ENCODE results near the gene VPS35L. TPM values are rescaled to one million over a fixed set of nuclear protein-coding genes. Genes with fewer than 3 reads are reported as not detected.

VPS35L gene
- polyA plus RNA-seq, 1 experiment: 67.1 TPM

- TF ChIP-seq CTCF (IDR thresholded peaks at IDR 0.05; ENCODE audit: low read depth, low read length): no peak
- H3K27ac ChIP-seq (ENCODE audit: low read depth, low read length): peak overlapping the region; percentile 88
- POLR2A ChIA-PET: interaction anchor here (0.8 to 1.9 kb wide), 5 partner anchors 34 to 523 kb away, joined by 3 to 12 read pairs (median 4); partner anchors contain the start of genes COQ7 and VPS35L
Measured at GRCh38 chr16:19589771-19590302, 34.3 kb downstream of the VPS35L start.

GRCh38 chr16:19595043-19595767 lies 39.7 kb downstream of the VPS35L start:
- Histone ChIP-seq H3K27ac (ENCODE audit: low read depth, low read length) (peak overlapping the region; percentile 52), H3K27me3 (ENCODE audit: control insufficient read depth, insufficient read depth, low read length) (no peaks in the 10 kb centered on the region), H3K9me3 (ENCODE audit: control insufficient read depth, insufficient read depth, low read length) (no peaks in the 10 kb centered on the region), H3K4me3 (ENCODE audit: low read depth, low read length) (no peak overlapping the region)
- DNase-seq (ENCODE audit: low read depth, low spot score): peak; percentile 43
- no peak for TF ChIP-seq CTCF (IDR thresholded peaks at IDR 0.05; ENCODE audit: low read depth, low read length)
- ChIA-PET POLR2A (interaction anchor here (0.6 kb wide), 1 partner anchor 19 kb away, joined by 3 read pairs; no protein-coding TSS in a partner anchor), CTCF (interaction anchor here (0.5 to 12.5 kb wide), 5 partner anchors 11 to 1520 kb away, joined by 3 to 193 read pairs (median 6); no protein-coding TSS in a partner anchor)

More at GRCh38 chr16:19589771-19590302, 34.3 kb downstream of the VPS35L start:
- no peak overlapping the region for H3K4me3 ChIP-seq (ENCODE audit: low read depth, low read length)
- no peaks in the 10 kb centered on the region for H3K27me3 ChIP-seq (ENCODE audit: control insufficient read depth, insufficient read depth, low read length)
- CTCF ChIA-PET: interaction anchor here (0.5 to 2.4 kb wide), 7 partner anchors 9 to 317 kb away, joined by 3 to 14 read pairs (median 5); partner anchors contain the start of gene VPS35L
- DNase-seq (ENCODE audit: low read depth, low spot score): peak; percentile 71
- H3K9me3 ChIP-seq (ENCODE audit: control insufficient read depth, insufficient read depth, low read length): no peaks in the 10 kb centered on the region

GRCh38 chr16:19598805-19599510 lies 43.5 kb downstream of the VPS35L start:
- Histone ChIP-seq H3K9me3 (ENCODE audit: control insufficient read depth, insufficient read depth, low read length) (no peaks in the 10 kb centered on the region), H3K4me3 (ENCODE audit: low read depth, low read length) (no peak overlapping the region), H3K27me3 (ENCODE audit: control insufficient read depth, insufficient read depth, low read length) (no peaks in the 10 kb centered on the region), H3K27ac (ENCODE audit: low read depth, low read length) (no peak overlapping the region)
- TF ChIP-seq CTCF (IDR thresholded peaks at IDR 0.05; ENCODE audit: low read depth, low read length): no peak
- ChIA-PET CTCF (interaction anchor here (0.6 to 12.5 kb wide), 12 partner anchors 8 to 308 kb away, joined by 3 to 193 read pairs (median 3); partner anchors contain the start of gene GPRC5B), POLR2A (no interaction called here)
- no peak for DNase-seq (ENCODE audit: low read depth, low spot score)

GRCh38 chr16:19599968-19600716 lies 44.6 kb downstream of the VPS35L start:
- no peaks in the 10 kb centered on the region for H3K9me3 ChIP-seq (ENCODE audit: control insufficient read depth, insufficient read depth, low read length)
- DNase-seq (ENCODE audit: low read depth, low spot score): no peak
- no peak overlapping the region for H3K4me3 ChIP-seq (ENCODE audit: low read depth, low read length)
- ChIA-PET CTCF (interaction anchor here (0.6 to 12.5 kb wide), 12 partner anchors 8 to 300 kb away, joined by 3 to 193 read pairs (median 6); partner anchors contain the start of gene GPRC5B), POLR2A (no interaction called here)
- H3K27me3 ChIP-seq (ENCODE audit: control insufficient read depth, insufficient read depth, low read length): no peaks in the 10 kb centered on the region
- H3K27ac ChIP-seq (ENCODE audit: low read depth, low read length): no peak overlapping the region
- TF ChIP-seq CTCF (IDR thresholded peaks at IDR 0.05; ENCODE audit: low read depth, low read length): no peak

All from AG04450 (cell line).